Stimulated activated CD8-positive, alpha-beta memory T cell treated with anti-CD3 and anti-CD28 coated beads, Interleukin-15, amount 100 ng/mL, for 1 hour (primary cell): ENCODE data around the gene KCTD16.

Source experiments
- DNase-seq: peaks from one replicate; pipeline ENCODE4 v3.0.0-alpha.2; 2020; ENCODE audit warnings: low read depth

KCTD16 gene

DNA sequence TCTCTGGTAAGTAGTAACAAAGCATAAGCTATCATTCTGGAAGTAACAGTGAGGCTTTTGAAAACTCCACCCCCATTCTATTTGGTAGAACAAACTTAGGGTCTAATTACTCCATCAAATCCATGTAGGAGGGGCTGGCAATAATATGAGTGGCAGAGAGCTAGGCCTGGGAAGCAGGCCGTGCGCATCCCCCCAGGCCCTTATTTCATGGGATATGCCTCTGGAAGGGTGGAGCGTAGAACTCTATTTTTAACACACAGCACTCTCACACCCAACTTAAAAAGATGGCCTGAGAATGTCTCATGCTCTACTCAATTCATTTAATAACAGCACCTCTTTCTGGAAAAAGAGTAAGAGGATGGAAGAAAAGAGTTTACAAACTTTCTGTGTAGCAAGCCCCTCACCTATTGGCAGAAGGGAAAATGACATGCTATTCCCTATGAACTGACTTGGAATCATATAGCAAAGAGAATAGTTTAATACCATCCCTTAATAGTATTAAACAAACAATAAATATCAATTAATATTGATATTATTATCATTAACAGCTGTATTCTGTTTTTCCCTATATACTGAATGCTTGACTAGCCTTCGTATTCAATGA lies 233.2 kb downstream of the KCTD16 start:
- no peak for DNase-seq

DNA sequence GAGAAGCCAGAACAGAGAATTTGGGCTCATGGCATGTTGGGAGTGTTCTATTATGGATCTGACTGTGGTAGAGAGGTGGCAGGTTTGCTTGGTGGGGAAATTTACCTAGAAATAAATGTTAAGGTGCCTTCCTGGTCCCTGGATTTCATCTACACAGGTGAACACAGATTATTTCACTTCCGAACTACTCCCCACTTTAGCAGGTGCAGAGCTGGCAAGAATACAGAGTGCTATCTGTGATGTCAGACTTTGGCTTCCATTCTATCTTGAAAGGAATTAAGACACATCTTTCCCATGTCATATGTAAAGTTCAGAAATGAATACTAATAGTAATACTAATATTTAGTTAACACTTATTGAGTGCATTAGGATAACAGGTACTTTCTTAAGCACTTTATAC lies 234.0 kb downstream of the KCTD16 start:
- no peak for DNase-seq

DNA sequence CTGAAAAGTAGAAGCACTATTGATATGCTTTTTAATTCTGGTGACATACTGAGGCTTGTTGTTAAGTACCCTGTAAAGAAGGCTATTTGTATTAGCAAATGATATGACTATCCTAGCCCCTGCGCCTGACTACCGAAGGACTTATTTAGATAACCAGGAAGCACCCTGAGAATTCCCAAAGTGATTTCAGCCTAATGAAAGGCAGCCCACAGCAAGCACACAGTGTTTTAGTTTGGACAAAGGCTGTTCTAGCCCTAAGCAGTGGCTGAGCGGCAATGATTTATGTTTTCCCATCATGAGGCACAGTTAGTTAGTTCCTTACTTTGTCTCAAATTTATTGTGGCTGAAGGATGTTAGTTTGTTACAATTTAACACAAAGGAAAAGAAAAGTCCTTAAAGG lies 235.3 kb downstream of the KCTD16 start:
- DNase-seq, result no peak

DNA sequence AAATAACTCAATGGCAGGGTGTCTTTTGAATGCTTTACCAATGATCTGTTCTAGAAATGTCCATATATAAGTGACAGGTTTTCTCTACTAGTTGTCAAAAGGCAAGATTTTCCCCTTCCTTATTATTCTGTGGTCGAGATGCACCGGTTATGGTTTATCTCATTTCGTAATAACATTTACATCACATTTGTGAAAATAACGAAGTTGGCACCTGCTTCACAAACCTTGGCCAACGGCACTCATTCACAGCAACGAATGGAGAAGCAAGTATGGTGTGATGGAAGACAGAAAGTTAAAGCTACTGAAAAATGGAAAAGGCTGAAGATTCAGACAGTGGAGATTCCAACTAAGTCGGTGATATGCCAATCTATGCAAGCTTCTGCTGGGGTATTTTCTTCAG lies 235.8 kb downstream of the KCTD16 start:
- DNase-seq, result no peak

DNA sequence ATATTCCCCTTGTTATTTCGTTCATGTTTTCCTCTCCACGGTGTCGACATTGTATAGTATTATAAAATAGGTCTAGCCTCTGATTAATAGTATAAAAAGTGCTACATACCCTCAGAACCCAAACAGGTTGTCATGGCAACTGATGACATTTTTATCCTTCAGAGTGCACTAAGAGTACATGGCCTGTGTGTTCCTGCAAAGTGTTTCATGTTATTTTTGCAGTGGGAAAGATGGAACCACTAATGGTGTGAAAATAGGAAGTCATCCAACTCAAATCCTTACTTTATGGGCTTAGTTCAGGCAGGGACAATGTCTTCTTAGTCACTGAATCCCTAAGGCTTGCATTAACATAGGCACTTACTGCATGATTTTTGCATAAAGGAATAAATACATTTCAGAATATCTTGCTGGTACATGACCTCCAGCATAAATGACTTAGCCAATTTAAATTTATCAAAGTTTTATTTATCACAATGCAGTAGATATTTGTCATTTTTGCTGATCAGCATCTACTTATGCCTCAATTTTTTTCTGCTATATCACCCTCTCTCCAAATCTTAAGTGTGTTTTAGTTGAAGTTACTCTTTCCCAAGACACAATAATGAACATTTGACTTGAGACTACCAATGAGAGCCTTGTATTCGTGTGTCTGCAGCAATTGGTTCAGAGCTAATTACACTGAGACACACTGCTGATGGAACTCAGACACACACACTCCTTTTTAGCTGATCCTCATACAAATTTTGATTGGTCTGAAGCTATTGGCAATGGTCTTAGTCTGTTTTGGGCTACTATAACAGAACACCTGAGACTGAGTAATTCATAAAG lies 243.7 kb downstream of the KCTD16 start:
- no peak for DNase-seq

DNA sequence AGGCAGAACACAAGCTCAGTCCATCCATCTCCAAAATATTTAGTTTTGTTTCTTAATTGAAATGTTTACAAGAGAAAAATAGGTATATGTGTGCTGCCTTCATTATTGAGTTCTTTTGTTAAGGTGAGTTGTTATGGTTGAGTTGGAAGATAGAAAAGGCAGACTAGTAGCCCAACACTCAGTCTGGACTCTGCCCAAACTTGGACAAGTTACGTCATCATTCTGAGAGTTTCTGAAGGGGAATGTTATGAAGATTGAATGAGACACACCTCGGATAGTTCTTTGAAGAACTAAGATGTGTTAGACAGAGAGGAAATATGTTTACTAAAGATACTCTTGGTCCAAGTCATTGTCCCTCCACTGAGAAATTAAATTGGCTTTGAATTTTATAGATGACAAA lies 245.5 kb downstream of the KCTD16 start:
- no peak for DNase-seq

DNA sequence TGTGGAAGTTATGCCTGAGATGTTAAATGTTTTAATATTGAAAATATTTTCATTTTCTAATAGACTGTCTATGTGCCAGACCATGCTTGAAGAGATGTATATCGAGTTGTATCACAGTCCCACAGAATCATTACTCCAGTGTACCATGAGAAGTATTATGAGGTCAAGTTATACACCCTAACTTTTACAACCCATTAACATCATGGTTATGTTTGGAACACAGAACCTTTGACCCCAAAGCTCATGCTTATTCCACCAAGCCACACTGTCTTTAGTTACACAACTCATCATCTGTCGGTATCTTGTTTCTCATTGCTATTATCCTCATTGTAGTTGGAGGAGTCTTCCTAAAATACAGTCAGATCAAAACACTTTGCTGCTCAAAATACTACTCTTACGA lies 248.0 kb downstream of the KCTD16 start:
- no peak for DNase-seq

DNA sequence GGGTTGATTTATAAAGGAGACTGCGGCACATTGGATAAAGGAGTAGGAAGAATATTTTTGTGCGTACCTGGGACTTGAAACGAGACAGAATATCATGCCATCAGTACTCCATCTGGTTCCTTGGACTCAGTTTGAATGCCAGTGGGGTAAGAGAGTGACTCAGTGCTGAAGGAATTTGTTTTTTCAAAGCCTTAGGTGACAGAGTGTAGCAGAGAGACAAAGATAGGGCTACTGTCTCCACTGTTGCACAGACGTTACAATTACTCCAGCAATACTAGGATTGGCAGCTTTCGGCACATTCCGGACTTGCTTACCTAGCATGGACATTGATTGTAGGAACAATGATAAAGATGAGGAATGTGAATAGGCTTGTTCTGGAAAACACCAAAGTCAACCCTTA lies 250.7 kb downstream of the KCTD16 start:
- no peak for DNase-seq

DNA sequence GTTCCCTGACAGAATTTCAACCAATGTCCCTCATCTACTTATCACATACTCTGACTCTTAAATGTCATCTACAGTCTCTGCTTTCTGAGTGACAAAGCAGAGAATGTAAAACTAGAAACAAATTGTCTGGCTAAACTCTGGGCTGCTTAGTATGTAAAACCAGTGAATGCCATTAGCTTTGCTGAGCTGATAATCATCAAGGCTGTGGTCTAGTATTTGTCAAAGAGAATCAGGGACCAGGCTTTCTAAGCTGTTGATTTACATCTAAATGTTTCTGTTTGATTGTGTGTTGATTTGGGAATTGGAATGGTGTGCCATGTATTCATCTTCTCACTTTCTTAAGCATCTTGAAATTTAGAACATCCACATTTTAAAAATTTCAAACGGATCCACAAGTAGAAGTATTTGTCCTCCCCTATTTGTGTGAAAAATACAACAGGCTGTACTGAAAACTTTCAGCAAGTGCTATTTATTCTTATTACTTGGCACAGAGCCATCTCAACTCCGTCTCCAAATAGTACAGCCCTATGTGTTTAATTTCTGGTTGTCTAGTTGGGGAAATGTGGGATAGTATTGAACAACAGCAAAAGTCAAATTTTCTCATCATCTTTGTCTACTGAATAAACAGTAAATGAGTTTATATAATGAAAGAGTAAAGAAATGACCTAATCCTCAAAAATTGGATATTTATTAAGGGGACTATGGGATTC lies 251.5 kb downstream of the KCTD16 start:
- DNase-seq, result no peak

DNA sequence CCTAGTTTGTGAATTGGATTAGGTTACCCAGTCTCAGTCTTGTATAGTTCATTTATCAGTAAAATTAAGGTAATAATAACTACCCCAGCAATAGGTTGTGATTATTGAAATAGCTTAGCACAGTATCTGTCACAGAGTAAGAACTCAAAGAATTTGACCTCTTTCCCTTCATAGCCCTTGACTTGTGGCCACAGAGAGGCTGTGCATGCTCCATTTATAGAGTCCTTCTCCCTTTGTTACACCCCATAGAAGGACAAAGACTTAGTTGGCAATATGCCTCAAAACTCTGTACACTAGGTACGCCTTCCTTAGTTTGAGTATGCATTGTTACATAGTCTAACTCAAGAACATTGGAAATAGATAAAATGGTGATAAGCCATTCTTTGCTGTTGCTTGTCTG lies 257.2 kb downstream of the KCTD16 start:
- DNase-seq, result no peak

DNA sequence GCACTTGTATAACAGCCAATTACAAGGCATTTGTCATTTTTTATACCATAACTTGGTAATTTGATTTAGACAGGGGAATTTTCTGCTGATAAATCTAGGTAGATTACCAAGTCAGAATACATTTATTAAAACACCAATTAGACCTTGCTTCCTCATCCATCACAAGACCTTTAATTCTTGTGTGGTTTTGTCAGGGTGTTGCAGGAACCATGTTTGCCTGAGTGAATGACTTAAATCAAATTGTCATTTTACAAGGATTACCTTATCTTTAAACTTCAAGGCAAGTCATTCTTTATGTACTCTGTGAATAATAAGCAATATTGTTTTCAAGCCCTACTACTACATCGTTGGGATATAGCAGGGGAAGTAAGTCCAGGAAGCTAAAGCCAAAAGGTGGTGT lies 257.7 kb downstream of the KCTD16 start:
- DNase-seq, result no peak

DNA sequence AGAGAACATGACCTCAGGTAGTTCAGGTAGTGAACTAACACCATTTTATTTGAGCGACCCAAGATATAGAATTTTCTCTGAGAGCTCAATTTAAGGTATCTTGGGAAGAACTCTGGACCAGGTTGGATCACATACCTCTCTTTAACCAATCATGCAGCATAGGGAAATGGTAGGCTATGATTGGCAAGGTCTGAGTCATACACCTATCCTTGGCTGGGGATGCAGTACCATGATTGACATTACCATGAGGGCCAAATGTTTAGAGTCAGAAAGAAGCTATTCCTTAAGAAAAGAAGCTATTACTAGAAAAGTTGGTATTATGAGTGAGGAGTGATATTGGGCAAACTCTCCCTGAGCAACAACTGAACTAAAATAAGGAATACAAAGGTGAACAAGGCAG lies 258.7 kb downstream of the KCTD16 start:
- DNase-seq, result no peak

DNA sequence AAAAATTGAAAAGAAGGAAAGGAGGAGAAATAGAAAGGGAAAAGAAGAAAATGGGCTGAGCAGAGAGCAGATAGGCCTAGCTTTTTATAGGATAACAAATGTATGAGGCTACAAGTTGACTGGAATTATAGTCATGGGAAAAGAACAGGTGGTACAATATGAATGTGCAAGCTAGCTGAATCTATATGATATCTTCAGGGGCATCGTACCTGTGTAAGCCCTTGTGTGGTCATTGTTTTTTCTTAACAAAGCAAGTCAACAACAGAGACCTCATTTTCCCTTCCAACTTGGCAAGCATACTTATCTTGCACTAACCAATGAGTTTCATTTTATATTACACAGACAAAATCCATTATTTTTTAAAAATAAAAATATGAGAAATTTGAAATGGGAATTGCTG lies 259.2 kb downstream of the KCTD16 start:
- DNase-seq, result no peak

DNA sequence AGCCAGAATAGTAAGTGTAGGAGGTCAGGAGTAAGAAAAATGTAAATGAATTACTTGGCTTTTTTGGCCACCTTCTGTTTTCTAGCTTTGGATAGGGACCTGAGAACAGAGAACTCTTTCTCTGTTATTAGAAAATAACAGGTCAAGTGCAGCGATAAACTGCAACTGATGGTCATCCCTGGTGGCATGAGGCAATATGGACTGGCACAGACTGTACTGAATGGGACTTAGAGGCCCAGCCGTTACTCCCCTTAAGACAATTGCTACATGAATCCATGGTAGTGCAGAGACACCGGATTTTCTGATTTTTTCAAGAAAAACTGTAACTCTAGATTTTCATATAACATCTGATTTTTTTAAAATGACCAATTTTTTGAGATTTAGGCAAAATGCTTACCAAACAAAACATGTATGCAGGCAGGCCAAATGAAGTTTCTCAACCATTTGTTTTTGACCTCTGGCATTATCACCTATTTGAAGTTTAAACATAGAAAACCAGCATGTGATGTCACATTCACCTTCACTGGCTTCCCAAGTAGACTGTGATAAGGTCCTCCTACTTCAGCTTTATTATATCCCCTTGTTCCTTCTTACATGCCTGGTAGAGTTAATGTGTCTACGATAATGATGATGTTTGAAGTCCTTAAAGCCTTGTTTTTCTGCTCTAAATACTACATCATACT lies 262.6 kb downstream of the KCTD16 start:
- DNase-seq, result no peak

DNA sequence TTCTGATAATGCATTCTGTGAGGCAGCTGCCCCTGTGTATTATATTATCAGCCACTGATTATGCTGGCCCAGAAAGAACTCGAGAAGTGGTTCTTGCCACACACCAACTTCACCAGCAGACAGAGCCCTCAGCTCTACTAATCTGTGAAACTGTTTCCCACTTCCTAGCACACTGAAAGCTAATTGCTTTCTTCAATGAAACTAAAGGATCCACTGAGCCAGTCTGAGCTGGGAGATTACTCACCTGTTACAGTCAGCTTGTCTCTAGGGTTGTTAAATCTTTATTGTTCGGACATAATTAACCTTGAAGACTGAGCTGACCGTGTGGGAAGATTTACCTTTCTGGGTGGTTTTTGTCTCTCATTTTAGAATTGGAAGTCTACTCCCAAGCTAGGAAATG lies 263.2 kb downstream of the KCTD16 start:
- no peak for DNase-seq

DNA sequence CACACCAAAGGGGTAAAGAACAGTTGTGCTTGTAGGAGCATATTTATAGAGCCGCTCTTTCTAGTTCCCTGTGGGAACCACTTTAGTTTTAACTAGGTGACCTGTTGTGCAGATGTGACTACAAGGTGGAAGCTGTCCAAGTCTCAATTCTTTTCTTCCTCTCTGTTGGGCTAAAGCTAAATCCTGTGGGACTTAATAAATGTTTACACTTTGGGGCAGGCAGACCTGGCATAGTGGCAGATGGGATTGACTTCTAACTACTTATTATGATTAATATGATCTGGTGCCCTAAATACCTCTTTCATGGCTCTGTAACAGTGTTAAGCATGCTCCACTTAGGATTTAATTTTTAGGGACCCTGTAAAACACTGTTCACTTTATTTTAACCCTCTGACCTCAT lies 265.3 kb downstream of the KCTD16 start:
- no peak for DNase-seq

DNA sequence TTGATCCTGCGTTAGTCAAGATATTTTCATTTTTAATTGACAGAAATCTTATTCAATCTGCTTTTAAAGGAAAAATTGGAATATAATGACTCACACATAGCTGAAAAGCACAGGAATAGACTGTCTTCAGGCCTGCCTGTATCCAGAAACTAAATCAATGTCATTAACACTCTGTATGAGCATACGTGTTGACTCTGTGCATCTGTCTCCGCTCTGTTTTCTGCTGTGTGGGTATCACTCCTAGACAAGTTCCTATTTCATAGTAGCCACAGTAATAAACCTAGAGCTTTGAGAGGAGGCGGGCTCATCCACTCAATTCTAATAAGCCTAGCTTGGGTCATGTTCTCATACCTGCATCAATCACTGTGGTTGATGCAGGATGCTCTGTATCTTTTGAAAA lies 267.6 kb downstream of the KCTD16 start:
- DNase-seq, result no peak

DNA sequence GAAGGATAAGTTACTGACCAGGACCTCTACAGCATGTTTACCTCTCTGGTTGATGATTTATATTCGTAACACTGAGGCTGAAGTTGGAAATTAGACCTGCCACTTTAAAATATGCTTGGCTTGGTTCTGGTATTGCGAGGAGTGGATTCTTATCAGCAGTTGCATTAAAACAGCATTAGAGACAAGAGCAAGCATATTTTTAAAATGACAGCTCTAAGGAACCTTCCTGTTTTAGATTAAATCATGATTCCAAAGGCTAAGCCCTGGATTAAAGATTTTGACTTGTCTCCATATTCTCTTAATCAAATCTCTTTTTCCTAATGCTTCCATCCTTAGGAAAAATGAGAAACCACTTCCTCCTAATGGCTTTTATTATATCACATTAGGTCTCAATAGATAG lies 277.8 kb downstream of the KCTD16 start:
- no peak for DNase-seq

DNA sequence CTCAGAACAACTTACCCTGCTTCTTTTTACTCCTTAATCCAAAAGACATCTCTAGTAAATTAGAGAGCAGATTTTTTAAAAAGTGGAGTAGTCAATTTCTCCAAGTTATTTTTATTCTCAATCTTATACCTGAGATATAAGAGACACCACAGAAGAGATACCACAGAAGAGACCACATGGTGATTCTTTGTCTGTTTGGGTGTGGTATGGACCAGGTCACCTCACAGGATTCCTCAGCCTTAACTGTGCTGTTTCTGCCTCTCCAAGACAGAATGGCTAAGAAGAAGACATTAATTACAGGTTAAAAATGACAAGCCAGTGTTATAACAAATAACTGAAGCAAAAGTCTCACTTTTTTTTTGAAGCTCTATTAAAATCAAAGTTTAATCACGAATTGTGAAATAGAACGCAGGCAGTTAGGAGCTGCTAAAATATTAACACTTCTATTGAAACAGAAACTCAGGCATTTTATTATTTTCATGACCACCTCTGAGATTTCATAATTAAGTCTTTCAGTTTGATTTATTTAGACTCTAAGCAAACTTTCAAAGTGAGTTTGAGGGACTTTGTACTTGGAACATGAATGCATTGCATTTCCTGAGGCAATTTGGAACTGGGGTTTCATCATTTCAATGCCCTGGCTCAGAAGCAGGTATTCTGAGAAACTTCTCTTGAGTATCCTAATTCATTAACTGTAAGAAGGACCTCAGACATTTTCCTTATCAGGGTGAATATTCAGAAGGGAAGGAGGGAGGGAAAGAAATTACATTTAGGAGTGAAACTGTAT lies 280.7 kb downstream of the KCTD16 start:
- no peak for DNase-seq

DNA sequence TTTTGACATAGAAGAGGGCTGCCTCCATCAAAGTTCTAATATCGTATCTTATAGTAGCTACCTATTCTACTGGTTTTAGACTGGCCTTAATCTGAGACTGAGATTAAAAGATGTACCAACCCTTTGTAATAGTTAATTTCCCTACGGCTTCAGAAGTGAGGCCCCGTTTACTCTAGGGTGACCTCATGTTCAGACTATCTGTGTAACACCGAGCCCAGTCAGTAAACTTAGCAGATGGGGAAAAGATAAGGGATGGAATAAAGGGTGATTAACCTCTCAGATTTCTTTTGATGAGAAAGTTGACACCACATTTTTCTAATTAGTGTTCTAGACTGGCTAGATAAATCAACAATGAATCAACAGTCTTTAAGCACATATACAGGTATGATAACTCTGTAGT lies 283.1 kb downstream of the KCTD16 start:
- no peak for DNase-seq

DNA sequence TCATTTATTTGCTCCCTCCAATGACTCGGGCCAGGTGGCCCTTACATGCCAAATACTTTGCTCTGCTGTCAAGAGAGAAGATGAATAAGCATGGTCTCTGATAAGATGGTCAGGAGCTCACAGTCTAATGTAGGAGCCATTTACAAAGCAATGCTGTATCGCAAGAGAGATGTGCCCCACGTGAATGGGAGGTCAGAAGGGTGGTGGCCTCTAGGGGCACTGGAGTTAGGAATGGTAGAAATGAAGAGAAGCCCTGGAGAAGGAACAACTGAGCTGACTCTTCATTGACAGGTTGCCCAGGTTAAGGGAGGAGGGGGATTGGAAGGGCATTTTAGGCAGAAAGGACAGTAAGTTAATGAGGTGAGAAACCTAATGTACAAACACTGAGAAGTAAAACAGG lies 286.5 kb downstream of the KCTD16 start:
- no peak for DNase-seq

DNA sequence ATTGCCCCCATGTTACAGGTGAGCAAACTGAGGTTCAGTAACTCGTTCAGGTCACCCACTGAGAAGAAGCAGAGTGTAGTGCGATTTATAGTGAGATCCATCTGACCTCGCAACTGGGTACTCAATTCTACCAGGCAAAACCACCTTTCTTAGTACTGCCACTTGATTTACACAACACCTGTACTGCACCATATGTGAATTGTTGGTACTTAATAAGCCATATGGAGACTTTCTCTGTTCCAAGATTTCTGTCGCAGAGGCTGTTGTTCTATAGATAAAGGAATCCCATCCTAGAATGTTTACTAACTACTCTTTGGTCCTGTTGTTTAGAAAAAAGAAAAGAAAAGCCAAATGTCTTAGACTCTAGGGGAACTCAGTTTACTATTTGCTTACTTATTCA lies 287.5 kb downstream of the KCTD16 start:
- DNase-seq, result no peak
